Inflammatory macrophage (primary cell): ENCODE measurements around the gene GAB2.
A peak's percentile ranks its signal among the peaks of the same experiment; 100 is the strongest.
"Not testable (repeated sequence)": the region's sequence is repeated elsewhere in the genome, so short reads cannot be mapped to it uniquely, and the experiment has no call there.

Experiments
- DNase-seq, 2 donors: peaks; one replicate each; pipeline ENCODE4 v3.0.0-alpha.2; 2020 to 2022
- total RNA-seq, 18 experiments: gene quantifications; one replicate each; lab custom pipeline; 2026; ENCODE audit warnings: mixed read lengths in 6 of 18, inconsistent platforms in 2 of 18; lab: John Stamatoyannopoulos, UW

The GAB2 gene, protein sequence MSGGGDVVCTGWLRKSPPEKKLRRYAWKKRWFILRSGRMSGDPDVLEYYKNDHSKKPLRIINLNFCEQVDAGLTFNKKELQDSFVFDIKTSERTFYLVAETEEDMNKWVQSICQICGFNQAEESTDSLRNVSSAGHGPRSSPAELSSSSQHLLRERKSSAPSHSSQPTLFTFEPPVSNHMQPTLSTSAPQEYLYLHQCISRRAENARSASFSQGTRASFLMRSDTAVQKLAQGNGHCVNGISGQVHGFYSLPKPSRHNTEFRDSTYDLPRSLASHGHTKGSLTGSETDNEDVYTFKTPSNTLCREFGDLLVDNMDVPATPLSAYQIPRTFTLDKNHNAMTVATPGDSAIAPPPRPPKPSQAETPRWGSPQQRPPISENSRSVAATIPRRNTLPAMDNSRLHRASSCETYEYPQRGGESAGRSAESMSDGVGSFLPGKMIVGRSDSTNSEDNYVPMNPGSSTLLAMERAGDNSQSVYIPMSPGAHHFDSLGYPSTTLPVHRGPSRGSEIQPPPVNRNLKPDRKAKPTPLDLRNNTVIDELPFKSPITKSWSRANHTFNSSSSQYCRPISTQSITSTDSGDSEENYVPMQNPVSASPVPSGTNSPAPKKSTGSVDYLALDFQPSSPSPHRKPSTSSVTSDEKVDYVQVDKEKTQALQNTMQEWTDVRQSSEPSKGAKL
- total RNA-seq: 44.3 to 306 (median 58.5) reads per million in 18 experiments

GRCh38 chr11:78417175-78417887 lies at the start of gene GAB2:
Gene GAB2 (minus strand): TSS chr11:78417820. CDS start chr11:78417720, 100 bp downstream.
- DNase-seq: no peak

DNA sequence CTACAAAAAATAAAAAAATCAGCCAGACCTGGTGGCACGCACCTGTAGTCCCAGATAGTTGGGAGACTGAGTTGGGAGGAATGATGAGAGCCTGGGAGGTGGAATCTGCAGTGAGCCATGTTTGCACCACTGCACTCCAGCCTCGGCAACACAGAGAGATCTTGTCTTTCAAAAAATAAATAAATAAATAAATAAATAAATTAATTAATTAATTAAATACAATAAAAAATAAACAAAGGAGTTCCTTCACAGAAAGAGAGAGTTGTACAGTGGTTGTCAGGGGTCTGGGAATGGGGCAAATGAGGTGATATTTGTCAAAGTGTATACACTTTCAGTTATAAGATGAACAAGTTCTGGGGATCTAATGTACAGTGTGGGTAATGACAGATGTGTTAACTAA lies 49.8 kb upstream of the GAB2 start:
- no peak for DNase-seq

GRCh38 chr11:78465169-78465942 lies 47.7 kb upstream of the GAB2 start:
- DNase-seq: no peak

DNA sequence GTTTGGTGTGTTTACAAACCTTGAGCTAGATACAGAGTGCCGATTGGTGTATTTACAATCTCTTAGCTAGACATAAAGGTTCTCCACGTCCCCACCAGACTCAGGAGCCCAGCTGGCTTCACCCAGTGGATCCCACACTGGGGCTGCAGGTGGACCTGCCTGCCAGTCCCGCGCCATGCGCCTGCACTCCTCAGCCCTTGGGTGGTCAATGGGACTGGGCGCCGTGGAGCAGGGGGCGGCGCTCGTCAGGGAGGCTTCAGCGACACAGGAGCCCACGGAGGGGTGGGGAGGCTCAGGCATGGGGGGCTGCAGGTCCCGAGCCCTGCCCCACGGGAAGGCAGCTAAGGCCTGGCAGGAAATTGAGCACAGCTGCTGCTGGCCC lies 47.2 kb upstream of the GAB2 start:
- DNase-seq: not testable (repeated sequence)

- DNase-seq: no peak
Observed at GRCh38 chr11:78460471-78460870, 42.9 kb upstream of the GAB2 start.

DNA sequence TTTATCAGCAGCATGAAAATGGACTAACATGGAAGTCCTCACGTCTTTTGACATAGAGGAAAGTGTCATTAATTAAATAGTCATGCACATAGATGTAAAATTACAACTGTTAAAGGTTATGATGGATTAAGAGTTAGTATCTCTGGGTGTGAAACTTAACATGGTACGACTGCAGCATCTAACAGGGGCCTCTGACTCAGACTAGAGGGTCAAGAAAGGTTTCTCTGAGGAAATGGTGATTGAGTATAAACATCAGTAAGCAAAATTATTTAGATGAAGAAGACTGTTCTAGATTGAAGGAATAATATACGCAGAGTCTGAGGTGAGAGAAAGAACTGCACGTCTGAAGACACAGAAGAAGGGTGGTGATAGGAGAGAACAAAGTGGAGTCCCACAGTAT lies 42.1 kb upstream of the GAB2 start:
- DNase-seq: no peak

GRCh38 chr11:78457448-78457847 lies 39.8 kb upstream of the GAB2 start:
- no peak for DNase-seq

DNA sequence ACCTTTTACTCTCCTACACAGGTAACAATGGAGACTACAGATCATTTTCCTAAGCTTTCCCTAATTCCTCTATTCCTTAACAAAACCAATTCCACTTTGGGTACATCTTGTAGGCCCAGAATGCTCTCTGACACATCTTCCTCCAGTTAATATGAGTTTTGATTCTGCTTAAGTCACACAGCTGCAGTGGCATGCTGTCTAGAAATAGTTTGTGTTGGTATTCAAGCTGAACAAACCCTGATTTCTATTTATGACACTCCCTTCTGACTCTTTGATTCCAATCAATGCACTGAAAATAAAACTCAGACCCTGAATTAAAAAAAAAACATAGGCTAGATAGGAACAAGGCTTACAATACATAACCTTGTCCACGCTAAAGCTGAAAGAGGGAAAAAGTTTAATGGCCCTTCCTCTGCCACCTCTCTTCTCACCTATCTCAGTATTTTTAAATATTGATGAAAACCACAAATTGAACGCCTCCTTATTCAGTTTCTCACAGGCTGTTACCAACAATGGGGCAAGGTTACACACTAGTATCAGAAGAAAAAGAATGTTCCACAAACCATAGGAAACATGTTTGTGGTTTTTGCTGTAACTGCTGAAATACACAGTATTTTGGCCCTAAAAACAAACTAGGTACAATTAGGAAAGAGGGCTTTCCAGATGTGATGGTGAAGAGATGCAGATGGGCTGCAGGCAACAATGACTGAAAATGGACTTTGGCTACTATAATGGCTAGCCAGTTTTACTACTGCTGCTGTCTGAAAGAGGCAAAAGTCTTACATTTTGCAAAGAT lies 35.7 kb upstream of the GAB2 start:
- no peak for DNase-seq

DNA sequence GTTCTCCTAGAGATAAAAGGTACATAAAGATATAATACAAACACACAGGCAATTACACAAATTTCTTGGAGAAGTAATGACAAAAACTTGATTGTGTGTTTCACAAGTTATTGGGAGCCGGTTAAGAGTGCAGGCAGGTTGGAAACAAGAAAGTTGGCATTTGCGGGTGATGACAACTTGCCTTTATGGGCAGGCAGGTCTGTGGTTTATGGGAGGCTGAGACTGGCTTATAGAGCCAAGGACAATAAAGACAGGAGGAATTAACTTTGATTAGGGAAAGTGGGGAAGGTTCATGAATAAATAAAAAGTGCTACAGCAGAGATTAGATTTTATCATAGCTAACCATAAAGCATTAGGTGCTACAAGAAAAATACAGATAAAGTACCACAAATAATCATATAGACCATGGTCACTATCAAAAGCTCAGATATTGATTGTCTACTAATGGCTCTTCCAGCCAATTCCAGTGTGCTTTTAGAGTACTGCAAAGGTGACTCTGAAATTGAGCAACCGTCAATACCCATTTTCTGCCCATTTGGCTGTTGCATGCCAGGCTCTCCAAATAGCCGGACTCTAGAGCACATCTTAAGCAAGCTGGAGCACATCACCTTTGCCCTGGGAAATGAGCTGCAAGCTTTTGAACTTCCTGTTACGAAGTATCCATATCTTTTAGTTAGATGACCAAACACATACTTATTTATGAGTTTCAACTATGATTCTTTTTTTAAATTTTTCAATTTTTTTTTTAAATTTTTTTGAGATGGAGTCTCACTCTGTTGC lies 33.9 kb upstream of the GAB2 start:
- no peak for DNase-seq

DNA sequence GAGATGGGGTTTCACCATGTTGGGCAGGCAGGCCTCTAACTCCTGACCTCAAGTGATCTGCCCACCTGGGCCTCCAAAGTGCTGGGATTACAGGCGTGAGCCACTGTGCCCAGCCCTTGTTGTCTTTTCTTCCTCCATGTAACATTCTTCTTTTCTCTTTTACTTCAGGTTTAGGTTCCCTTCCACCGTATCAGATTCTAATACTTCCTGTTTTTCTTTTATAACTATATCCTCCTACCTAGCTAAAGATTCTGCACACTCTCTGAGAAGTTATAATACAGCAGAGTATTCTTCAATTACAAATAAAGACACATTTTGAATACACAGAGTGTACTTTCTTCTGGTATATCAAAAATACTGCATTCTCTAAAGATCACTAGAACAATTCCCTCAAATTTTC lies 33.2 kb upstream of the GAB2 start:
- DNase-seq: no peak

DNA sequence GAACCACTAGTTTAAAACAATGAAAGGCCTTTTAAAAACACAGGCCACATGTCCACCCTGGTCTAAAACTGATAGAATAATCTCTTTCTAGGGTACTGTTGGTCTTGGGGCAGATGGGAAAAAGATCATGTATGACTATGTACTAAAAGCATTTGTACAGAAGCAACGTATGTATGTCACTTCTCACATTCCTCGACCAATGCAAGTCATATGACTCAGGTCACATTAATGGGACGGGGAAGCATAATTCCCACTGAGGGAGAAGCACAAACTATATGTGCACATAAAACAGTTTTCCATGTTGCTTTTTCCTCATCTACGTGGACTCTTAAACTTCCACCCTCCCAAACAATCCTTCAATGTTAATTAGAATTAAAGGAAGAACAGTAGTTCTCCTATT lies 32.2 kb upstream of the GAB2 start:
- DNase-seq: no peak

- no peak for DNase-seq
Observed at GRCh38 chr11:78446210-78446609, 28.6 kb upstream of the GAB2 start.

- no peak for DNase-seq
Observed at GRCh38 chr11:78444726-78445125, 27.1 kb upstream of the GAB2 start.

- no peak for DNase-seq
Observed at GRCh38 chr11:78441956-78442355, 24.3 kb upstream of the GAB2 start.

DNA sequence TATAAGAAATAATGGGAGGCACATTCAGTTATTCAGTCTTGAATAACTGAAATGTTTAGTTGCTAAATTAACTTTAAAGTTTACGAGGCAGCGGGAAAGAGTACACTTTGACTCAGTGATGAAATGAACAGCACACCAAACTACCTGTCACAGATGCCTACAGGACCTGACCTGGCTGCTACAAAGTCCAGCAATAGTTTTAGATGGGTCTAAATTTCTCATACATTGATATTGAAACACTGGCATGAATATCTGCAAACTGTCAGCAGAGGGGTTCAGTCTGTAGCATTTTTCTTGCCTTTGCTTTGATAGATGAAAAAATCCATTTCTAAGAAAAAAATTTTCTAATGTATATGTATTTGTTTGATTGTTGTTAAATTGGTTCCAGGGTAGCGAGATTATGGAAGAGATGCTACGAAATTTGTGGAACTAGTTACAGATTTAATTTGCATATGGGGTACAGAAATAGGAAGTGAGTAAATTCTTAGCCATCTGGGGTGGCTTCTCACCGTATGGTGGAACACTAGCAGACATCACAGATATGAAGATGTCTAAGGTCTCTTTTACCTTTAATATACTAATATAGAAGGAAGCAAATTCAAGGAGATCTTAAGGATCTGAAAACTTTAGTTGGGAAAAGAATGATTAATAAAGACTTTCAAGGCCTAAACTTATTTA lies 20.8 kb upstream of the GAB2 start:
- no peak for DNase-seq

GRCh38 chr11:78432956-78433355 lies 15.3 kb upstream of the GAB2 start:
- DNase-seq: no peak

GRCh38 chr11:78432058-78432515 lies 14.5 kb upstream of the GAB2 start:
- peak; percentile 28 to 39 for DNase-seq

GRCh38 chr11:78429660-78430059 lies 12.0 kb upstream of the GAB2 start:
- DNase-seq: peak; percentile 42 to 48

GRCh38 chr11:78429209-78429608 lies 11.6 kb upstream of the GAB2 start:
- DNase-seq: no peak

GRCh38 chr11:78428773-78429172 lies 11.2 kb upstream of the GAB2 start:
- no peak for DNase-seq
